Liver (tissue), 9 donors: ENCODE results near the gene RAI1. TPM values are rescaled to one million over a fixed set of nuclear protein-coding genes. Genes with fewer than 3 reads are reported as not detected.

Experiments
- DNase-seq: peaks from one replicate; pipeline ENCODE4 v3.0.0-alpha.2; 2017; ENCODE audit warnings: low spot score
- H3K27ac ChIP-seq, 2 donors: one replicate each; pipeline ENCODE4 v1.7.0; 2013; ENCODE audit warnings: inconsistent platforms in 2 of 2, low read length in 2 of 2, control low read depth in 1 of 2, low read depth in 1 of 2, mild to moderate bottlenecking in 1 of 2
- H3K27me3 ChIP-seq, 4 donors: one replicate each; pipeline versions ENCODE4 v1.6.1 to v1.7.0; 2013; ENCODE audit warnings: low read length in 3 of 4, inconsistent platforms in 1 of 4, mild to moderate bottlenecking in 1 of 4, moderate library complexity in 1 of 4; ENCODE audit not compliant: control insufficient read depth in 4 of 4, insufficient read depth in 4 of 4
- H3K36me3 ChIP-seq, 4 donors: one replicate each; pipeline versions ENCODE4 v1.6.1 to v1.7.0; 2013; ENCODE audit warnings: low read length in 3 of 4, mild to moderate bottlenecking in 3 of 4, low read depth in 1 of 4, moderate library complexity in 1 of 4; ENCODE audit not compliant: control insufficient read depth in 4 of 4, insufficient read depth in 3 of 4
- H3K4me1 ChIP-seq, 4 donors: one replicate each; pipeline versions ENCODE4 v1.6.1 to v1.7.0; 2013; ENCODE audit warnings: low read length in 3 of 4, mild to moderate bottlenecking in 3 of 4, moderate library complexity in 1 of 4; ENCODE audit not compliant: control insufficient read depth in 4 of 4, insufficient read depth in 4 of 4
- H3K4me3 ChIP-seq, 3 donors: one replicate each; pipeline versions ENCODE4 v1.6.1 to v1.7.0; 2013; ENCODE audit warnings: low read length in 3 of 3, control low read depth in 1 of 3, low read depth in 1 of 3, mild to moderate bottlenecking in 1 of 3
- H3K9ac ChIP-seq, 2 donors: one replicate each; pipeline ENCODE4 v1.7.0; 2013; ENCODE audit warnings: low read length in 2 of 2, mild to moderate bottlenecking in 2 of 2, moderate library complexity in 2 of 2, control low read depth in 1 of 2, low read depth in 1 of 2
- H3K9me3 ChIP-seq, 4 donors: one replicate each; pipeline versions ENCODE4 v1.6.1 to v1.7.0; 2013; ENCODE audit warnings: low read length in 3 of 4; ENCODE audit not compliant: control insufficient read depth in 4 of 4
- EGR1 ChIP-seq, 2 donors: IDR thresholded peaks; 2 replicates each; pipeline ENCODE4 v1.6.1; 2016 to 2018; ENCODE audit warnings: antibody characterized with exemption in 2 of 2, low read depth in 2 of 2
- FOXA1 ChIP-seq: IDR thresholded peaks from 2 replicates; pipeline ENCODE4 v1.6.1; 2016; ENCODE audit warnings: antibody characterized with exemption
- FOXA2 ChIP-seq: IDR thresholded peaks from 2 replicates; pipeline ENCODE4 v1.6.1; 2016; ENCODE audit warnings: antibody characterized with exemption
- GABPA ChIP-seq, 2 donors: IDR thresholded peaks in 1 of 2; conservative IDR thresholded peaks in 1 of 2; 2 replicates each; pipeline ENCODE4 v1.6.1; 2016; ENCODE audit warnings: antibody characterized with exemption in 2 of 2, mild to moderate bottlenecking in 1 of 2, moderate library complexity in 1 of 2
- HNF4A ChIP-seq, 2 donors: conservative IDR thresholded peaks; 2 replicates each; pipeline ENCODE4 v1.6.1; 2016; ENCODE audit warnings: antibody characterized with exemption in 2 of 2, mild to moderate bottlenecking in 2 of 2
- HNF4G ChIP-seq: IDR thresholded peaks from 2 replicates; pipeline ENCODE4 v1.6.1; 2016; ENCODE audit warnings: antibody characterized with exemption
- NR2F2 ChIP-seq: IDR thresholded peaks from 2 replicates; pipeline ENCODE4 v1.6.1; 2016; ENCODE audit warnings: antibody characterized with exemption
- RAD21 ChIP-seq, 2 donors: IDR thresholded peaks; 2 replicates each; pipeline ENCODE4 v1.6.1; 2016; ENCODE audit warnings: antibody characterized with exemption in 2 of 2, mild to moderate bottlenecking in 2 of 2
- RXRA ChIP-seq, 2 donors: IDR thresholded peaks; 2 replicates each; pipeline ENCODE4 v1.6.1; 2017 to 2018; ENCODE audit warnings: antibody characterized with exemption in 2 of 2, mild to moderate bottlenecking in 1 of 2
- SP1 ChIP-seq: IDR thresholded peaks from 2 replicates; pipeline ENCODE4 v1.6.1; 2018; ENCODE audit warnings: antibody characterized with exemption, mild to moderate bottlenecking
- TAF1 ChIP-seq: conservative IDR thresholded peaks from 2 replicates; pipeline ENCODE4 v1.6.1; 2016; ENCODE audit warnings: antibody characterized with exemption, mild to moderate bottlenecking
- YY1 ChIP-seq: IDR thresholded peaks from 2 replicates; pipeline ENCODE4 v1.6.1; 2016; ENCODE audit warnings: antibody characterized with exemption, mild to moderate bottlenecking
- WGBS: extraction: QIAGEN DNeasy Blood & Tissue Kit; methylation state at CpG from one replicate; pipeline ENCODE4 v1.1.7; 2013; 5-methylcytosine and 5-hydroxymethylcytosine counted together
- polyA plus RNA-seq, 2 donors: library from polyadenylated mRNA; stranded (reverse) in 1 of 2; unstranded in 1 of 2; fragments of 200-250 nt in 1 of 2; fragments of >200 nt in 1 of 2; fragmentation: Nextera tagmentation in 1 of 2; extraction: Ambion mirVana in 1 of 2; gene quantifications; one replicate each; pipeline versions ENCODE4 v1.2.1 to v1.2.3, GENCODE V29; 2013 to 2015
- total RNA-seq, 2 donors: library from RNA; depleted of rRNA; stranded (reverse); fragments of >200 nt; gene quantifications; one replicate each; pipeline ENCODE4 v1.2.3, GENCODE V29; 2014
- TF ChIP-seq, protein P1 (sequence below): IDR thresholded peaks from 2 replicates; pipeline ENCODE4 v1.6.1; 2016; ENCODE audit warnings: antibody characterized with exemption
- TF ChIP-seq, protein P2 (sequence below): IDR thresholded peaks from 2 replicates; pipeline ENCODE4 v1.6.1; 2016; ENCODE audit warnings: antibody characterized with exemption
- TF ChIP-seq, protein P3 (sequence below): IDR thresholded peaks from 2 replicates; pipeline ENCODE4 v1.6.1; 2016; ENCODE audit warnings: antibody characterized with exemption, mild to moderate bottlenecking
- TF ChIP-seq, protein P4 (sequence below): IDR thresholded peaks from 2 replicates; pipeline ENCODE4 v1.6.1; 2016; ENCODE audit warnings: antibody characterized with exemption
- donor health status: healthy.
- donor health status: healthy.
- donor health status: healthy.
- donor health status: healthy.
- donor health status: healthy.

The RAI1 gene
- total and polyA plus RNA-seq, 4 donors, result 0.57 to 7.6 (median 5.3) TPM

DNA sequence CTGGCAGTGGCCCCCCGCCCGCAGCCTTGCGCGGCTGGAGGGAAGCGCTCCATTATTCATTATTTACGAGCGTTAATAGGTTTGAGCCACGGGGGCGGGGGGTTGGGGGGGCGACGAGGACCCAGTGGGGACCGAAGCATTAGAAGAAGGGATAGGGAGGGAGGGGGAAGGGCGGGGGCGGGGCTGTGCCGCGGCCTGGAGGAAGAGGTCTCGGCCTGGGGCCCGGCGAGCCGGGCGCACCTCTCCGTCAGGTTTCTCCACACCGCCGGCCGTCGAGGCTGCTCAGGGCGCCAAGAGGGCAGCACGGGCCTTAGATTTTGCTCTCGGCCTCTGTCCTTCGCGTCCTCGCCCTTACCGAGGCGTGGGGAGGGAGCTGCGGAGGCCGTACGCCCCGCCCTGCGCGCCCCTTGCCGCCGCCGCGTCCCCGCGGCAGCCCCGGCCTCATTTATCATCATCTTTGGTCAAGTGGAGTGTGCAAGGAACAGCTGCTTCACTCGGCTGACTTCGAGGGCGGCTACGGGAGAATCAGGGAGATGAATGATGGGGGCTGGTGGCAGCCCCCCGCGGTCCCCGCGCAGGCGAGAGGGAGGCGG lies 101.4 kb downstream of the RAI1 start:
- H3K9me3 ChIP-seq, result no peaks in the 10 kb centered on the region
- peaks cover 26 to 49% (median 33%) of the 10 kb centered on the region in 4 donors for H3K4me1 ChIP-seq
- no peaks in the 10 kb centered on the region for H3K27me3 ChIP-seq
- peak overlapping the region in 1 of 2 donors; percentile 9 for H3K9ac ChIP-seq
- DNase-seq, result no peak
- peak overlapping the region; percentile 58 to 64 for H3K27ac ChIP-seq
- TF ChIP-seq SP1 (no peak), FOXA1 (no peak), HNF4A (conservative IDR thresholded peaks at IDR 0.05) (no peak), TAF1 (no peak), HNF4G (no peak)
- TF ChIP-seq, protein P1, sequence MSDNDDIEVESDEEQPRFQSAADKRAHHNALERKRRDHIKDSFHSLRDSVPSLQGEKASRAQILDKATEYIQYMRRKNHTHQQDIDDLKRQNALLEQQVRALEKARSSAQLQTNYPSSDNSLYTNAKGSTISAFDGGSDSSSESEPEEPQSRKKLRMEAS, result no peak
- TF ChIP-seq, protein P2, sequence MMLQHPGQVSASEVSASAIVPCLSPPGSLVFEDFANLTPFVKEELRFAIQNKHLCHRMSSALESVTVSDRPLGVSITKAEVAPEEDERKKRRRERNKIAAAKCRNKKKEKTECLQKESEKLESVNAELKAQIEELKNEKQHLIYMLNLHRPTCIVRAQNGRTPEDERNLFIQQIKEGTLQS, result no peak
- no peaks in the 10 kb centered on the region for H3K36me3 ChIP-seq
- WGBS, result 2% methylated on average over 56 of the region's 57 CpGs
- peak overlapping the region in 2 of 3 donors; percentile 57 to 61 for H3K4me3 ChIP-seq

DNA sequence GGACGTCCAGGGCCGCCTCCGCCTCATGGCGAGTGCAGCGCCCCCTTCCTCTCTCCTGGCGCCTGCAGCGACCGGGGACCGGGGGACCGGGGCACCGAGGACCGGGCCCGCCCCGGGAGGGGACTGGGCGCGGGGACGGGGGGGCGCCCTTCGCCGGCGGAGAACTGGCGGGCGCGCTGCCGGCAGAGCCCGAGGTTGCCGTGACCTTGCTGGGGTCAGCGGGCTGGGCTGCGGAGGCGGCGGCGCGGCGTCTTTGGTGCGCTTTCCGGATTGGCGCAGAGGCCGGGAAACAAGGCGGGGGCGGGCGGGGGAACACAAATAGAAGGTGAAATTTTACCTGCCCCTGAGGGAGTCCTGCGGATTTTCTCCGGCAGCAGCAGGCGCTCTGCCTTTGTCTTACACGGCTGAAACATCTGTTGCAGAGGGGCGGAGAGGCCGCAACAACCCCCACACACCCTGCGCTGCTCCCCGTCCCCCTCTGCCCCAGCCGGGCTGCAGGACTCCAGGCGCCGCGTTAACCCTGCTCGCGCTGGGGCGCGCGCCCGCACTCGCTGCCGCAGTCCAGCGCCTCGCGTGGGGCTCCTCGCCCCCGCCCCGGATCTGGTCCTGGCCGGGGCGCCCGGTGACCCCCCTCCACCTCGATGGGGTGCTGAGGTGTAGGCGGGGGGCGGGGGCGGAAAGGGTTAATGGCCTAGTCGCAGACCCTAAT lies 102.0 kb downstream of the RAI1 start:
- Histone ChIP-seq H3K9ac (peak overlapping the region in 1 of 2 donors; percentile 38), H3K4me1 (peaks cover 26 to 49% (median 33%) of the 10 kb centered on the region in 4 donors)

DNA sequence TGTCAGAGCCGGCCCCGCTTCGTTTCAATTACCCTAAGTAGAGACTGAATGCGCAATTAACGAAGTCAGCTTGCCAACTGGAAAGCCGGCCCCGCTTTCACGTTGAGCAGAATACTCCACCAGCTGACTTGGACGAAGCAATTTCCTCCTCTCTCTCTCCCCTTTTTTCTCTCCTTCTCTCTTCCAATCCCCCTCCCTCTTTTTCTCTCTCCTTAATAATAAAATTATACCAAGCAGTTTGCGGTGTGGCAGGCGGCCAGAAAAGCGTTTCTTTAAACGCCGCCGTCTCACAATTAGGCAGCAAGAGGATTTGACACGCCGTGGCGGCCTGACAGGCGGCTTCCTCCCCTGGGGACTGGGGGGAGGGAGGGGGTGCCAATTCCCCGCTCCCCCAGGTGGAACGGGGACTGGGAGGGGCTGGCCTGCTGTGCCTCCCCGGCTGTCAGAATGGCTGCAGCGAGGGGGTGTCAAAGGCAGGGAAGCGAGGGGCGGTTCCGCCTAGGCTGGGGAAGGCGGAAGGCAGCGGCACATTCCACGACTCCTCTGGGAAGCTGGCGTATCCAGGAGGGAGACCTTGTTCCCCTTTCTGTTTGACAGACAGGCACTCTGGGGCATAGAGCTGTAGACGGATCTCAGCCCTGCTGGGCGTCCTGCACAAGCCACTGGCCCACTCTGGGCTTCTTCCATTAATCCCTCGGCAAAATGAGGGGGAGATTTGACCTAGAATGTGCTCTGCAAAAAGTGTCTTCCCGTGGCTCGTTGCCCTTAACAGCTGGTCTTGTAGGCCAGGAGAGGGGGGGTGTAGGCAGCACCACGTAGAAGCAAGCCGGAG lies 102.8 kb downstream of the RAI1 start:
- Histone ChIP-seq H3K4me3 (peak overlapping the region in 1 of 3 donors; percentile 61), H3K9me3 (no peaks in the 10 kb centered on the region), H3K27me3 (no peaks in the 10 kb centered on the region), H3K9ac (no peak overlapping the region), H3K4me1 (peaks cover 26 to 52% (median 33%) of the 10 kb centered on the region in 4 donors), H3K36me3 (no peaks in the 10 kb centered on the region), H3K27ac (peak overlapping the region; percentile 64)
- no peak for DNase-seq
- TF ChIP-seq HNF4A (conservative IDR thresholded peaks at IDR 0.05), result no peak
- TF ChIP-seq, protein P3, sequence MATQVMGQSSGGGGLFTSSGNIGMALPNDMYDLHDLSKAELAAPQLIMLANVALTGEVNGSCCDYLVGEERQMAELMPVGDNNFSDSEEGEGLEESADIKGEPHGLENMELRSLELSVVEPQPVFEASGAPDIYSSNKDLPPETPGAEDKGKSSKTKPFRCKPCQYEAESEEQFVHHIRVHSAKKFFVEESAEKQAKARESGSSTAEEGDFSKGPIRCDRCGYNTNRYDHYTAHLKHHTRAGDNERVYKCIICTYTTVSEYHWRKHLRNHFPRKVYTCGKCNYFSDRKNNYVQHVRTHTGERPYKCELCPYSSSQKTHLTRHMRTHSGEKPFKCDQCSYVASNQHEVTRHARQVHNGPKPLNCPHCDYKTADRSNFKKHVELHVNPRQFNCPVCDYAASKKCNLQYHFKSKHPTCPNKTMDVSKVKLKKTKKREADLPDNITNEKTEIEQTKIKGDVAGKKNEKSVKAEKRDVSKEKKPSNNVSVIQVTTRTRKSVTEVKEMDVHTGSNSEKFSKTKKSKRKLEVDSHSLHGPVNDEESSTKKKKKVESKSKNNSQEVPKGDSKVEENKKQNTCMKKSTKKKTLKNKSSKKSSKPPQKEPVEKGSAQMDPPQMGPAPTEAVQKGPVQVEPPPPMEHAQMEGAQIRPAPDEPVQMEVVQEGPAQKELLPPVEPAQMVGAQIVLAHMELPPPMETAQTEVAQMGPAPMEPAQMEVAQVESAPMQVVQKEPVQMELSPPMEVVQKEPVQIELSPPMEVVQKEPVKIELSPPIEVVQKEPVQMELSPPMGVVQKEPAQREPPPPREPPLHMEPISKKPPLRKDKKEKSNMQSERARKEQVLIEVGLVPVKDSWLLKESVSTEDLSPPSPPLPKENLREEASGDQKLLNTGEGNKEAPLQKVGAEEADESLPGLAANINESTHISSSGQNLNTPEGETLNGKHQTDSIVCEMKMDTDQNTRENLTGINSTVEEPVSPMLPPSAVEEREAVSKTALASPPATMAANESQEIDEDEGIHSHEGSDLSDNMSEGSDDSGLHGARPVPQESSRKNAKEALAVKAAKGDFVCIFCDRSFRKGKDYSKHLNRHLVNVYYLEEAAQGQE, result no peak
- TF ChIP-seq SP1, result no peak
- no peak for TF ChIP-seq FOXA2
- TF ChIP-seq RXRA (IDR thresholded peaks at IDR 0.05), result no peak
- TF ChIP-seq, protein P4, sequence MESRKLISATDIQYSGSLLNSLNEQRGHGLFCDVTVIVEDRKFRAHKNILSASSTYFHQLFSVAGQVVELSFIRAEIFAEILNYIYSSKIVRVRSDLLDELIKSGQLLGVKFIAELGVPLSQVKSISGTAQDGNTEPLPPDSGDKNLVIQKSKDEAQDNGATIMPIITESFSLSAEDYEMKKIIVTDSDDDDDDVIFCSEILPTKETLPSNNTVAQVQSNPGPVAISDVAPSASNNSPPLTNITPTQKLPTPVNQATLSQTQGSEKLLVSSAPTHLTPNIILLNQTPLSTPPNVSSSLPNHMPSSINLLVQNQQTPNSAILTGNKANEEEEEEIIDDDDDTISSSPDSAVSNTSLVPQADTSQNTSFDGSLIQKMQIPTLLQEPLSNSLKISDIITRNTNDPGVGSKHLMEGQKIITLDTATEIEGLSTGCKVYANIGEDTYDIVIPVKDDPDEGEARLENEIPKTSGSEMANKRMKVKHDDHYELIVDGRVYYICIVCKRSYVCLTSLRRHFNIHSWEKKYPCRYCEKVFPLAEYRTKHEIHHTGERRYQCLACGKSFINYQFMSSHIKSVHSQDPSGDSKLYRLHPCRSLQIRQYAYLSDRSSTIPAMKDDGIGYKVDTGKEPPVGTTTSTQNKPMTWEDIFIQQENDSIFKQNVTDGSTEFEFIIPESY, result no peak
- no peak for TF ChIP-seq YY1
- WGBS, result 46% methylated on average over 37 of the region's 37 CpGs

More for the DNA sequence above, 102.0 kb downstream of the RAI1 start:
- H3K9me3 ChIP-seq, result no peaks in the 10 kb centered on the region
- no peaks in the 10 kb centered on the region for H3K36me3 ChIP-seq
- peak; percentile 61 for DNase-seq
- under 1% methylated on average over 75 of the region's 75 CpGs for WGBS
- H3K27me3 ChIP-seq, result no peaks in the 10 kb centered on the region
- peak overlapping the region; percentile 64 for H3K27ac ChIP-seq
- peak overlapping the region in 2 of 3 donors; percentile 57 to 61 for H3K4me3 ChIP-seq
- no peak for TF ChIP-seq RAD21 (IDR thresholded peaks at IDR 0.05)
- TF ChIP-seq, protein P4, result no peak
- no peak for TF ChIP-seq NR2F2
- TF ChIP-seq HNF4A (conservative IDR thresholded peaks at IDR 0.05), result peak in 1 of 2 donors; percentile 16
- no peak for TF ChIP-seq TAF1
- no peak for TF ChIP-seq FOXA1
- no peak for TF ChIP-seq GABPA (IDR thresholded peaks at IDR 0.05 in 1 of 2, conservative IDR thresholded peaks at IDR 0.05 in 1 of 2)
- peak in 1 of 2 donors; percentile 27 for TF ChIP-seq RXRA (IDR thresholded peaks at IDR 0.05)
- peak; percentile 88 to 94 for TF ChIP-seq EGR1 (IDR thresholded peaks at IDR 0.05; ENCODE audit: low read depth in 2 of 2)
- no peak for TF ChIP-seq FOXA2
- no peak for TF ChIP-seq HNF4G
- TF ChIP-seq SP1, result no peak
